T47D (cell line): ENCODE data around the gene SPRTN.

ENCODE experiments used
- DNase-seq, 2 experiments: peaks; one replicate each; pipeline versions ENCODE4 v3.0.0 to v3.0.0-alpha.2; 2011 to 2012; ENCODE audit warnings: low read depth in 1 of 2, low spot score in 1 of 2
- JUND ChIP-seq: IDR thresholded peaks from 2 replicates; pipeline ENCODE4 v1.6.1; 2012; ENCODE audit warnings: low read depth
- in situ Hi-C: cut with HindIII; loops from 2 replicates; pipeline ENCODE4 v1.10.0; 2016; ENCODE audit warnings: low sequenced_read_pairs, low pct_unique_long_range_greater_than_20kb

SPRTN gene

DNA sequence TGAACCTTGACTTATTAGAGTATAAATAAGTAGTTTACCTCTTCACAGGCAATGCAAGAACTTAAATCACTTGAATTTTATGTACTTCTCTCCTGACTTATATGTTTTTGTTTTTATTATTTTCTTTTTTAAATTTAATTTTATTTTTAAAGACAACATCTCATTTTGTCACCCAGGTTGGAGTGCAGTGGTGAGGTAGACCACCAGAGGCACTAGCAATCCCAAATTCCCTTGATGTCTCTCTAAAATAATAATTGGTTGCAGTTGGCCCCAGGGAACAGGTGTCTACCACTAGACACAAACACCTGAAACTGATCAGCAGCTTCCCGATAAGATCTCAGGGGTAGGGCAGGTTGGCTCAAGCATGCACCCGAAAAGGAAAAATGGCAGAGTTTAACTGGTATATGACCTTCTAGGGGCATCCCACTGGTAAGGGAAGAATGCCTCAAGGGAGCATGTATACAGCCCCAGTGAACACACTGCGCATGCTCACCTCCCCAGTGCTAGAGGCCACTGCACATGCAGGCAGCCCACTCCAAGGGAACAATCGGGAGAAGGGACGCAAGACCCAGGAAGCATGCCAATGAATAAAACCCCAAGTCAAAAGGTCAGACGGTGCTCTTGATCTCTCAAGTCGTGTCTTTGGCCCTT lies 15.1 kb upstream of the SPRTN start:
- in situ Hi-C loops, result no loop called here
- no peak for TF ChIP-seq JUND
- no peak for DNase-seq

DNA sequence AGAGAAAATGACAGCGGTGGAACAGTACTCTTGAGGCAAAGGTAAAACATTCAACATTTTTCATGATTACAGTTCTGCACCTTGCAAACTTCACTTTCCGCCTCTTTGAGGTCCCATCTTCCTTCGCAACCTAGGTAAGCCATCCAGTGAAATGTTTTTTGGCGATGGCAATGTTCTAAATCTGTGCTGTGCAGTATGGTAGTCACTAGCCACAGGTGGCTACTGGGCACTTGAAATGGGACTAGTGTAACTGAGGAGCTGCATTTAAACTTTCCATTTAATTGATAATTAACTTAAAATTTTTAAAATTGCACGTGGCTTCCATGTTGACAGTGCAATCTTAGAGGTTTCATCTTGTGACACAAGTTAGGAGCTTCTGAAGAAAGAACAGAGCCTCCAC lies 13.4 kb upstream of the SPRTN start:
- TF ChIP-seq JUND, result no peak
- in situ Hi-C loops, result no loop called here
- DNase-seq, result no peak

DNA sequence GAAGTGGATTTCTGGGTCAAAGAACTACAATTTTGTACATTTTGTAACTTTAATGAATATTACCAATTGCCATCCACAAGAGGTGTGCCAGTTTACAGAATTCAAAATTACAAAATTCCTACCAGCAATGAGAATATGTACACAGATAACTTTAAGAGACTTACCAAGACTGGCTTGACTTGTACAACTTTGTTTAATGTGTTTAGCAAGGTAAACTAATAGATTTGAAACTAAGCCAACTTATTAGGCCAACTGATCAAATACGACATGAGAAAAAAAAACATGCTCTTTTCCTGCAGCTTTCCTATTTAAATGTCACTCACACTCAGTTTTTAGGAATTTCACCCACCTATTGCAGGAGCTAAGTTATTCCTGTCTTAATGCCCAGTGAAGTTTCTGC lies 11.8 kb upstream of the SPRTN start:
- in situ Hi-C loops, result no loop called here
- TF ChIP-seq JUND, result no peak
- no peak for DNase-seq

DNA sequence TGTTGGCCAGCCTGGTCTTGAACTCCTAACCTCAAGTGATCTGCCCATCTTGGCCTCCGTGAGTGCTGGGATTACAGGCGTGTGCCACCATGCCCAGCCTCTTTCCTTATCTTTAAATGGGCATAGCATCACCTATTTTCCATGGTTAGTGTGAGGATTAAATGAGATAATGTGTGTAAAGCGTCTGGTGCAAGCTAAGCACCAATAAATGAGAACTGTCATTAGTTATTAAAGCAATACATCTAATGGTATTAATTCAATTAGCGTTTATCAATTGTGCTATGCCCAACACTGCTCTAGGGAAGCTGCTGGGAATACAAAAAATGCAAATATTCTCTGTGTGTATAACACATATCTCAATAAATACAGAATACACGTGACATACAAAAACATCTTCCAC lies 10.5 kb upstream of the SPRTN start:
- in situ Hi-C loops, result no loop called here
- no peak for TF ChIP-seq JUND
- no peak for DNase-seq

DNA sequence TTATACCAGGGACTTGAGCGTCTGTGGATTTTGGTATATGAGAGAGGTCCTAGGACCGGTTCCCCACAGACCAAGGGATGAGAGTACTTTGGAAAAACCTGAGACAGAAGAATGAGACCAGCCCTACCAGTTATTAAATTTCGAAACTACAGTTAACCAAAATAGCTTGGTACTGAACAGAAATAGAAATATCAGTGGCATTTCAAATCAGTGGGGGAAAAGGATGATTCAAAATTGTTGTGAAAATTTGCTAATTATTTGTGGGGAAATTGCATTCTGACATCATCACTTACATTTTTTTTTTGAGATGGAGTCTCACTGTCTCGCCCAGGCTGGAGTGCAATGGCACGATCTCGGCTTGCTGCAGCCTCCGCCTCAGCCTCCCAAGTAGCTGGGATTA lies 8.6 kb upstream of the SPRTN start:
- in situ Hi-C loops, result no loop called here
- DNase-seq, result no peak

GRCh38 chr1:231332761-231333160 lies 5.3 kb upstream of the SPRTN start:
- in situ Hi-C loops, result no loop called here
- no peak for TF ChIP-seq JUND
- DNase-seq, result no peak

More for the DNA sequence above, 8.6 kb upstream of the SPRTN start:
- TF ChIP-seq JUND, result no peak

DNA sequence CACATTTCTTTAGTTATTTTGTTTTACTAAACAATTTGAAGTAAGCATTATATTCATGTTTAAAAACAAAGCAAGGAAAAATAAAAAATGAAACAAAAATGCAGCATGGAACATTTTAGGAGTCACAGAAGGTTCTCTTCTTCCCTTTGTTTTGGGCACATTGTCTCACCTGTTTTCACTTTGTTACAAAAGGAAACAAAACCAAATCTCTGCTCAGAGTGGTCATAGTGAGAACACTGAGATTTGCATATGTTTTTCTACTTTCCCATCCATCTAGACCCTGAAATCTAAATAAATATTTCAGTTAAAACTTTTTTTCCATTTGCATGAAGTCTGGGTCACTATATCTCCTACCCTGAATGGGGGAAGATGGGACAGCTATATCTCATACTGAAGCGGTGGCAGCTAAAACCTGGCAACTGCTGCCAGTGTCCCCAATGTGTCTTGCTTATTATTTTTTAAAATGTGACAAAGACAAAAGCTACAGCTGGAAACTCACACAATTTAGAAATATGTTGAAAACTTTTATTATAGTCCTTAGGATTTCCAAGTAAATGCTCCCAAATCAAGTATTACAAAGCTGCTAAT lies 3.9 kb upstream of the SPRTN start:
- in situ Hi-C loops, result no loop called here
- TF ChIP-seq JUND, result no peak
- DNase-seq, result no peak

DNA sequence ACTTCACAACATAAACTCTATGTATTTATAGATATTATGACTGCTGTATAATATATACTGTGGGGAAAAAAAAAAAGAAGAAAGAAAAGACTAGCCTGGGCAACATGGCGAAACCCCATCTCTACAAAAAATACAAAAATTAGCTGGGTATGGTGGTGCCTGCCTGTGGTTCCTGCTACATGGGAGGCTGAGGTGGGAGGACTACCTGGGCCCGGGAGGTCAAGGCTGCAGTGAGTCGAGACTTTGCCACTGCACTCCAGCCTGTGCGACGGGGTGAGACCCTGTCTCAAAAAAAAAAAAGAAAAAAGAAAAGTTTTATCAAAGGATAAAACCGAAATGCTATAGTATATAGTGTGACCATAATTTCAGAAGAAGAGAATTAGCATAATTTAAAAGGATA lies 3.1 kb upstream of the SPRTN start:
- TF ChIP-seq JUND, result no peak
- in situ Hi-C loops, result no loop called here
- no peak for DNase-seq

DNA sequence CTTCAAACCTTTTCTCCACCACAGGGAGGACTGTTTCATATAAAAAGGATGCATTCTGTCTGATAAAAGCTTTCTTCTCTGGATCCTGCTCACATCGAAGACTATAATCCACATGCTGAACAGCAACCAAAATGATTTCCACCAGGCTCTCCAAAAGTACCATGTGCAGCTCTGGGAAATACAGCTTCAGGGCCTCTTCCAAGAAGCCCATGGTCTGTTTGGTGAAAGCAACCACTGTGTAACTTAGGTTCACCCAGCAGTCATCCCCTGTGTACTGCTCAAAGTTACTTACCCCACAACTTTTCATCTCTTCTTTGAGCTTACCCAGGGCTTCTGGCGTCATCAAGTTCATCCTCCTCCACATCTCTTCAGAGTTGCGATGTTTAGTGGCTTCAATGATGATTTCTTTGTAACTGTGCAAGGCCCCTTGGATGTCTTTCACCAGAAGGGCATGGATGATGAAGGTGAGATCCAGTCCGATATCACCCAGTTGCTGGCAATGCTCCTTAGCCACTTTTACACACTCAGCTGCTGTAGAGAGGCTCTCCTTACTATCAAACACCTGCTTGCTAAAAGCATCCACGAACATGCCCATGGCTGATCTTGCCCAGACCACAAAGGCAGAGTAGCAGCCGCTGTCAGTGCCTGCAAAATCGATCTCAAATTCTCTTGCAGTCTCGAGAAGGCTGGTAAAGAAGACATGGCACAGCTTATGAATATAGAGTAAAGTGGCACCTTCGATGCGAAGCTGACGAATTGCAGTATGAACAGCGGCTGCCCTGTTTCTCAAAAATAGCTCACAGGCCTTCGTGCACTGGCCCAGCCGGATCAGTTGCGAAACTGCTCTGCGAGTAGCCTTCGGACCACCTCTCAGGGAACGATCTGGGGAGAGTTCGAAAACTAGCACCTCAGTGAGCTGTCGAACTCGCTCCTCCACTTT lies 2.2 kb upstream of the SPRTN start:
- TF ChIP-seq JUND, result no peak
- no peak for DNase-seq
- in situ Hi-C loops, result no loop called here

GRCh38 chr1:231337043-231337471 lies 1.0 kb upstream of the SPRTN start:
- no peak for TF ChIP-seq JUND
- no peak for DNase-seq
- in situ Hi-C loops, result no loop called here

- no peak for TF ChIP-seq JUND
- in situ Hi-C loops, result no loop called here
- peak; percentile 99 for DNase-seq
Measured at GRCh38 chr1:231337472-231338269, 422 bp upstream of the SPRTN start, which contains the start of gene EXOC8. Gene EXOC8, minus strand, starts transcription at chr1:231337852. Its CDS starts 107 bp downstream, at chr1:231337745.

GRCh38 chr1:231340328-231341013 lies 2.4 kb downstream of the SPRTN start:
- TF ChIP-seq JUND, result no peak
- in situ Hi-C loops, result no loop called here
- no peak for DNase-seq
